ENCODE results near the gene SLC16A5. TPM values are rescaled to one million over a fixed set of nuclear protein-coding genes. Genes with fewer than 3 reads are reported as not detected.

SLC16A5 gene
- total and polyA plus RNA-seq, 10 of the 15 experiments (the other 5 are each of a cell fraction or from before 2014, with no cell fraction given) = 0.03 to 3.1 (median 0.96) TPM

DNA sequence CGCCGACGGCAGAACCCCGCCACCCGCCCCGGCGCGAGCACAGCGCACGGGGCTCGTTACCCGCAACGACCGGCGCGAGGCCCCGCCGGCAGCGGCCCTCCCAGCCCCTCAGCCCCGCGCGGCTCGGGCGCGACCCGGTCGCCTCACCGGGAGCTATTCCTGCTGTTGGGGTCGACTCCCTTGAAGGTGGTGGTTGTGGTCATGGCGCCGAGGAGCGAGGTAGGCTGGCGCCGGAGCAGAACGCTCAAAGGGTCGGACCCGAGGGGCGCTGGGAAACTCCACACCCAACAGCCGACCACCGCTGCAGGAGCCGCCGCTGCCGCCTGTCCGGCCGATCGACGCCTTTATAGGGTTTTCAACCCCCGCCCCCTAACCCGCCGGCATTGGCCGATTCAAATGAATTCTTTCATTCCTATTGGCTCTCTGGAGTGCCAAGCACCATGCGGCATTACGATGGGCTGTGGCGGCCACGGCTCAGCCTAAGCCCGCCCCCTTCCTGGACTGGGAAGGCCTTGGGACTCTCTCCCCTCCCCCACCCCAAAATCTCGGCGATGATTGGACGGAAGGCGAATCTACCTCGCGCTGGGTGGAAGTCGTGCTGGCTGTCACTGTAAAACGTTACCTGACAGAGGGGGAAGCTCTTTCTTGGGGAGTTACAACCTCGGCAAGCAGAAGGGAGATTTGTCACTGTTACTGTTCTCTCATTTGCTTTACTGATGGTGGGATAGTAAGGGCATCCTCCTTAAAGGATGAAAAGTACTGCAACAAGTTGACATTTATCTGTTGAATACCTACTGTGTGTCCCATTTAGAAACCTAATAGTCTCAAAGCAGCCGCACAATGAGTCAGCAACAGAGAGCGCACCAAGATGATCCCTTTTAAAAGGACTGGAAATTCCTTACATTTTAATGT is 66.7 kb downstream of the SLC16A5 start, which contains the start of gene JPT1:
JPT1 (minus strand) TSS at position 318 of the 912 bp plus-strand sequence; CDS start at position 203, 115 bp downstream.
- Histone ChIP-seq H3K9ac (ENCODE audit: control insufficient read depth, insufficient read depth, low read length) (peak within 1 kb of the TSS; percentile 91), H3K79me2 (ENCODE audit: control insufficient read depth, insufficient read depth, low read length) (peaks cover 48% of the 10 kb centered on the region), H3K4me3 (peak within 1 kb of the TSS; percentile 90), H3K27ac (ENCODE audit: control insufficient read depth, insufficient read depth) (peak within 1 kb of the TSS; percentile 90), H3K4me2 (ENCODE audit: control insufficient read depth, insufficient read depth) (peak within 1 kb of the TSS; percentile 91), H3K4me1 (ENCODE audit: control insufficient read depth, insufficient read depth, low read length) (peaks cover 6% of the 10 kb centered on the region), H4K20me1 (ENCODE audit: control insufficient read depth, insufficient read depth) (no peaks in the 10 kb centered on the region), H3K36me3 (ENCODE audit: control insufficient read depth in 2 of 2, insufficient read depth in 2 of 2, low read length in 1 of 2) (no peaks in the 10 kb centered on the region), H3K27me3 (replicated peaks in 1 of 2; ENCODE audit: control insufficient read depth in 2 of 2, insufficient read depth in 2 of 2, low read length in 1 of 2) (no peaks in the 10 kb centered on the region), H2AFZ (ENCODE audit: control insufficient read depth, low read depth, low read length) (peak within 1 kb of the TSS; percentile 95), H3K9me3 (replicated peaks; ENCODE audit: control insufficient read depth, insufficient read depth, low read length) (no peaks in the 10 kb centered on the region)
- in situ Hi-C loops (cut with MboI) = no loop called here
- CTCF ChIA-PET = interaction anchor here (0.9 to 1.4 kb wide), 5 partner anchors 16 to 47 kb away, joined by 3 to 9 read pairs (median 4); no protein-coding TSS in a partner anchor
- POLR2A ChIA-PET = interaction anchor here (0.5 to 1.1 kb wide), 12 partner anchors 9 to 186 kb away, joined by 3 to 6 read pairs (median 3); no protein-coding TSS in a partner anchor
- SMC1A ChIA-PET (ENCODE audit: uncharacterized antibody, unreplicated experiment) = interaction anchor here (0.6 to 1.5 kb wide), 5 partner anchors 15 to 151 kb away, joined by 3 to 8 read pairs (median 3); no protein-coding TSS in a partner anchor
- BruUV-seq (replicated peaks) = no TSS peak
- peak; percentile 97 for DNase-seq (ENCODE audit: low read depth, low spot score)
- peak; percentile 98 for ATAC-seq
- RAD21 ChIA-PET (ENCODE audit: unreplicated experiment) = no interaction called here
- intact Hi-C loops (cut with micrococcal nuclease; ENCODE audit: unreplicated experiment) = no loop called here
- FAIRE-seq = peak; percentile 95
- WGBS (ENCODE audit: insufficient coverage, insufficient replicate concordance, low lambda C conversion rate, missing lambda C conversion rate) = 3% methylated on average over 48 of the region's 67 CpGs
- TF ChIP-seq CREB1 (IDR thresholded peaks at IDR 0.05; ENCODE audit: low read depth) (0 out of 2 replicates have a peak, but pooled peaks have one; percentile 68), MXI1 (IDR thresholded peaks at IDR 0.05; ENCODE audit: low read depth, low read length) (peak; percentile 50), RAD51 (IDR thresholded peaks at IDR 0.05) (no peak), SUZ12 (IDR thresholded peaks at IDR 0.05; ENCODE audit: unreplicated experiment) (no peak), HDGF (IDR thresholded peaks at IDR 0.05) (peak; percentile 74; the same call in 1 of the 2 replicates), YY1 (IDR thresholded peaks at IDR 0.05; ENCODE audit: low read depth, low read length) (peak; percentile 76), RBBP5 (conservative IDR thresholded peaks at IDR 0.05) (no peak), NR2C1 (IDR thresholded peaks at IDR 0.05) (no peak), IKZF2 (IDR thresholded peaks at IDR 0.05) (0 out of 4 replicates have a peak, but pooled peaks of 1 of the 2 experiments have one; percentile 16), NRF1 (conservative IDR thresholded peaks at IDR 0.05; ENCODE audit: low read depth, low read length) (no peak), ZBED1 (IDR thresholded peaks at IDR 0.05; ENCODE audit: borderline replicate concordance) (peak; percentile 72), SUPT20H (IDR thresholded peaks at IDR 0.05; ENCODE audit: borderline replicate concordance, control insufficient read depth, low read depth, low read length) (no peak), LARP7 (IDR thresholded peaks at IDR 0.05) (peak; percentile 97)
- TF ChIP-seq, protein P1, sequence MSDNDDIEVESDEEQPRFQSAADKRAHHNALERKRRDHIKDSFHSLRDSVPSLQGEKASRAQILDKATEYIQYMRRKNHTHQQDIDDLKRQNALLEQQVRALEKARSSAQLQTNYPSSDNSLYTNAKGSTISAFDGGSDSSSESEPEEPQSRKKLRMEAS (IDR thresholded peaks at IDR 0.05; ENCODE audit: low read depth, low read length) = peak; percentile 55; the same call in 1 of the 2 replicates
- TF ChIP-seq, protein P2, sequence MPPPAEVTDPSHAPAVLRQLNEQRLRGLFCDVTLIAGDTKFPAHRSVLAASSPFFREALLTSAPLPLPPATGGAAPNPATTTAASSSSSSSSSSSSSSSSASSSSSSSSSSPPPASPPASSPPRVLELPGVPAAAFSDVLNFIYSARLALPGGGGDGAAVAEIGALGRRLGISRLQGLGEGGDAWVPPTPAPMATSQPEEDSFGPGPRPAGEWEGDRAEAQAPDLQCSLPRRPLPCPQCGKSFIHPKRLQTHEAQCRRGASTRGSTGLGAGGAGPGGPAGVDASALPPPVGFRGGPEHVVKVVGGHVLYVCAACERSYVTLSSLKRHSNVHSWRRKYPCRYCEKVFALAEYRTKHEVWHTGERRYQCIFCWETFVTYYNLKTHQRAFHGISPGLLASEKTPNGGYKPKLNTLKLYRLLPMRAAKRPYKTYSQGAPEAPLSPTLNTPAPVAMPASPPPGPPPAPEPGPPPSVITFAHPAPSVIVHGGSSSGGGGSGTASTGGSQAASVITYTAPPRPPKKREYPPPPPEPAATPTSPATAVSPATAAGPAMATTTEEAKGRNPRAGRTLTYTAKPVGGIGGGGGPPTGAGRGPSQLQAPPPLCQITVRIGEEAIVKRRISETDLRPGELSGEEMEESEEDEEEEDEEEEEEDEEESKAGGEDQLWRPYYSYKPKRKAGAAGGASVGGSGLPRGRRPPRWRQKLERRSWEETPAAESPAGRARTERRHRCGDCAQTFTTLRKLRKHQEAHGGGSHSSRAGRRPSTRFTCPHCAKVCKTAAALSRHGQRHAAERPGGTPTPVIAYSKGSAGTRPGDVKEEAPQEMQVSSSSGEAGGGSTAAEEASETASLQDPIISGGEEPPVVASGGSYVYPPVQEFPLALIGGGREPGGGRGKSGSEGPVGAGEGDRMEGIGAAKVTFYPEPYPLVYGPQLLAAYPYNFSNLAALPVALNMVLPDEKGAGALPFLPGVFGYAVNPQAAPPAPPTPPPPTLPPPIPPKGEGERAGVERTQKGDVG (CRISPR knock-in tag; IDR thresholded peaks at IDR 0.05) = no peak
- TF ChIP-seq, protein P3, sequence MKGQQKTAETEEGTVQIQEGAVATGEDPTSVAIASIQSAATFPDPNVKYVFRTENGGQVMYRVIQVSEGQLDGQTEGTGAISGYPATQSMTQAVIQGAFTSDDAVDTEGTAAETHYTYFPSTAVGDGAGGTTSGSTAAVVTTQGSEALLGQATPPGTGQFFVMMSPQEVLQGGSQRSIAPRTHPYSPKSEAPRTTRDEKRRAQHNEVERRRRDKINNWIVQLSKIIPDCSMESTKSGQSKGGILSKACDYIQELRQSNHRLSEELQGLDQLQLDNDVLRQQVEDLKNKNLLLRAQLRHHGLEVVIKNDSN (IDR thresholded peaks at IDR 0.05; ENCODE audit: borderline replicate concordance, extremely low read length, insufficient read depth, low read depth, low read length) = no peak
- TF ChIP-seq, protein P4, sequence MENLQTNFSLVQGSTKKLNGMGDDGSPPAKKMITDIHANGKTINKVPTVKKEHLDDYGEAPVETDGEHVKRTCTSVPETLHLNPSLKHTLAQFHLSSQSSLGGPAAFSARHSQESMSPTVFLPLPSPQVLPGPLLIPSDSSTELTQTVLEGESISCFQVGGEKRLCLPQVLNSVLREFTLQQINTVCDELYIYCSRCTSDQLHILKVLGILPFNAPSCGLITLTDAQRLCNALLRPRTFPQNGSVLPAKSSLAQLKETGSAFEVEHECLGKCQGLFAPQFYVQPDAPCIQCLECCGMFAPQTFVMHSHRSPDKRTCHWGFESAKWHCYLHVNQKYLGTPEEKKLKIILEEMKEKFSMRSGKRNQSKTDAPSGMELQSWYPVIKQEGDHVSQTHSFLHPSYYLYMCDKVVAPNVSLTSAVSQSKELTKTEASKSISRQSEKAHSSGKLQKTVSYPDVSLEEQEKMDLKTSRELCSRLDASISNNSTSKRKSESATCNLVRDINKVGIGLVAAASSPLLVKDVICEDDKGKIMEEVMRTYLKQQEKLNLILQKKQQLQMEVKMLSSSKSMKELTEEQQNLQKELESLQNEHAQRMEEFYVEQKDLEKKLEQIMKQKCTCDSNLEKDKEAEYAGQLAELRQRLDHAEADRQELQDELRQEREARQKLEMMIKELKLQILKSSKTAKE (IDR thresholded peaks at IDR 0.05; ENCODE audit: low read depth, poor library complexity, severe bottlenecking) = peak; percentile 75
